Activated CD8-positive, alpha-beta T cell treated with anti-CD3 and anti-CD28 coated beads for 36 hours (primary cell): Measurements from ENCODE around the gene HLA-F. TPM values are rescaled to one million over a fixed set of nuclear protein-coding genes. Genes with fewer than 3 reads are reported as not detected.
A peak's percentile ranks its signal among the peaks of the same experiment; 100 is the strongest.

Source experiments
- ATAC-seq: fragments of 200-7000 bp; cut with Tn5 transposase; one replicate; pipeline ENCODE4 v1.10.0; 2021; ENCODE audit warnings: mild to moderate bottlenecking, moderate library complexity
- CTCF ChIA-PET: fragments of 350-600 bp; sonication (Branson Sonifier 250); formaldehyde crosslinking; loops from one replicate; lab custom pipeline; 2021; ENCODE audit warnings: antibody characterized with exemption; lab: Charles Lee
- POLR2A ChIA-PET: fragments of 350-600 bp; sonication (Branson Sonifier 250); formaldehyde crosslinking; loops from one replicate; lab custom pipeline; 2021; ENCODE audit warnings: antibody characterized with exemption; lab: Charles Lee
- DNase-seq: peaks from one replicate; pipeline ENCODE4 v3.0.0-alpha.2; 2020
- H3K27ac Mint-ChIP-seq: one replicate; pipeline ENCODE4 v1.8.0; 2021; ENCODE audit warnings: mild to moderate bottlenecking, mixed read lengths
- H3K27me3 Mint-ChIP-seq: one replicate; pipeline ENCODE4 v1.8.0; 2021; ENCODE audit warnings: mixed read lengths
- H3K36me3 Mint-ChIP-seq: one replicate; pipeline ENCODE4 v1.8.0; 2021; ENCODE audit warnings: low read depth, mixed read lengths
- H3K4me1 Mint-ChIP-seq: one replicate; pipeline ENCODE4 v1.8.0; 2021; ENCODE audit warnings: low read depth, mixed read lengths
- H3K4me3 Mint-ChIP-seq: one replicate; pipeline ENCODE4 v1.8.0; 2021; ENCODE audit warnings: mild to moderate bottlenecking, moderate library complexity, mixed read lengths
- H3K9me3 Mint-ChIP-seq: one replicate; pipeline ENCODE4 v1.8.0; 2021; ENCODE audit warnings: mixed read lengths
- intact Hi-C: fragments of 100-400 bp; cut with micrococcal nuclease; formaldehyde crosslinking; loops from one replicate; pipeline ENCODE4 v1.10.0; 2022
- total RNA-seq, 2 experiments: library from RNA; stranded (reverse); gene quantifications; one replicate each; pipeline ENCODE4 v1.2.3, GENCODE V29; 2021
- TF ChIP-seq, protein P1 (sequence below): fragments of 200-600 bp; IDR thresholded peaks from one replicate; pipeline ENCODE4 v1.8.0; 2022; ENCODE audit warnings: antibody characterized with exemption, mild to moderate bottlenecking

Gene HLA-F
- total RNA-seq, 2 experiments from 2014 or later, result 172 TPM

DNA sequence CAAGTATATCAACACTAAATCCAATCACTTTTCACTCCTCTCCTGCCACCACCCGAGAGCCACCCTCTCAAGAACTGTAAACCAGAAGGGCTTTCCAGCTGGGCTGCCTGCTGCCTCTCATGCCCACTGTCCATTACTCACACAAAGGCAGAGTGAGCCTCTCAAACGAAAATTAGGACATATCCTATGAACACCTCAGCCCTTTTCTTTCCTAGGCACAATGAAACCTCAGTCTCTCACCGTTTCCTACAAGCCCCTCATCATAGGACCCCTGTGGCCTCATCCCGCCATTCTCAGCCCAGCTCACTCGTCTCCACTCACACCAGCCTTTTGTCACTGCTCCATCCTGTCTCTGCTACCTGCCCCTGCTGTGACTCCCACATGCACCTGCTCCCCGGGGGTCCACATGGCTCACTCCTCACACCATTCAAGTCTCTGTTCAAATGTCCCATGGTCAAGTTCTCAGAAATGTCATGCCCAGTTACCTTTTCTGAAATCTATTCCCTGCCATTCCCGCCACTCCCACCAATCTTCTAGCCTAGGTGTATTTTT lies 7.4 kb downstream of the HLA-F start:
- DNase-seq (no peak), ATAC-seq (no peak)
- no peaks in the 10 kb centered on the region for H3K9me3 Mint-ChIP-seq
- no peak overlapping the region for H3K4me3 Mint-ChIP-seq
- ChIA-PET POLR2A (no interaction called here), CTCF (interaction anchor here (0.7 to 4.4 kb wide), 3 partner anchors 22 to 28 kb away, joined by 3 to 17 read pairs (median 3); no protein-coding TSS in a partner anchor)
- H3K27ac Mint-ChIP-seq, result no peak overlapping the region
- H3K36me3 Mint-ChIP-seq, result peaks cover 27% of the 10 kb centered on the region
- intact Hi-C loops, result no loop called here
- H3K27me3 Mint-ChIP-seq, result no peaks in the 10 kb centered on the region
- peaks cover 64% of the 10 kb centered on the region for H3K4me1 Mint-ChIP-seq
- TF ChIP-seq, protein P1, sequence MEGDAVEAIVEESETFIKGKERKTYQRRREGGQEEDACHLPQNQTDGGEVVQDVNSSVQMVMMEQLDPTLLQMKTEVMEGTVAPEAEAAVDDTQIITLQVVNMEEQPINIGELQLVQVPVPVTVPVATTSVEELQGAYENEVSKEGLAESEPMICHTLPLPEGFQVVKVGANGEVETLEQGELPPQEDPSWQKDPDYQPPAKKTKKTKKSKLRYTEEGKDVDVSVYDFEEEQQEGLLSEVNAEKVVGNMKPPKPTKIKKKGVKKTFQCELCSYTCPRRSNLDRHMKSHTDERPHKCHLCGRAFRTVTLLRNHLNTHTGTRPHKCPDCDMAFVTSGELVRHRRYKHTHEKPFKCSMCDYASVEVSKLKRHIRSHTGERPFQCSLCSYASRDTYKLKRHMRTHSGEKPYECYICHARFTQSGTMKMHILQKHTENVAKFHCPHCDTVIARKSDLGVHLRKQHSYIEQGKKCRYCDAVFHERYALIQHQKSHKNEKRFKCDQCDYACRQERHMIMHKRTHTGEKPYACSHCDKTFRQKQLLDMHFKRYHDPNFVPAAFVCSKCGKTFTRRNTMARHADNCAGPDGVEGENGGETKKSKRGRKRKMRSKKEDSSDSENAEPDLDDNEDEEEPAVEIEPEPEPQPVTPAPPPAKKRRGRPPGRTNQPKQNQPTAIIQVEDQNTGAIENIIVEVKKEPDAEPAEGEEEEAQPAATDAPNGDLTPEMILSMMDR, result no peak

DNA sequence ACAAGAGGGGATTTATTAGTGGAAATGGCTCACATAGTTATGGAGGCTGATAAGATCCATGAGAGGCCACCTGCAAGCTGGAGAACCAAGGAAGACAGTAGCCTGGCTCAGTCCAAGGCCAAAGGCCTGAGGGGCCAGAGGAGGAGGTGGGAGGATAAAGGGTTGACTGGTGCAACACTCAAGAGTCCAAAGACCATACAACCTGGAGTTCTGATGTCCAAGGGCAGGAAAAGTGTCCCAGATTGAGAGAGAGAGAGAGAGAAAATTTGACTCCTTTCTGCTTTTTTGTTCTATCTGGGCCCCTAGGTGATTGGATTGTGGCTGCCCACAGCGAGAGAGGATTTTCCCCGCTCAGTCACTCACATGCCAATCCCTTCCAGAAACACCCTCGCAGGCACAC lies 8.0 kb downstream of the HLA-F start:
- Mint-ChIP-seq H3K4me3 (no peak overlapping the region), H3K27me3 (no peaks in the 10 kb centered on the region), H3K27ac (no peak overlapping the region), H3K4me1 (peaks cover 58% of the 10 kb centered on the region), H3K9me3 (no peaks in the 10 kb centered on the region), H3K36me3 (peaks cover 21% of the 10 kb centered on the region)
- intact Hi-C loops, result no loop called here
- ATAC-seq (no peak), DNase-seq (no peak)
- TF ChIP-seq, protein P1, result no peak
- ChIA-PET CTCF (interaction anchor here (1.3 to 4.4 kb wide), 2 partner anchors 22 to 28 kb away, joined by 3 to 17 read pairs; no protein-coding TSS in a partner anchor), POLR2A (interaction anchor here (1.2 kb wide), 1 partner anchor 77 kb away, joined by 3 read pairs; no protein-coding TSS in a partner anchor)

DNA sequence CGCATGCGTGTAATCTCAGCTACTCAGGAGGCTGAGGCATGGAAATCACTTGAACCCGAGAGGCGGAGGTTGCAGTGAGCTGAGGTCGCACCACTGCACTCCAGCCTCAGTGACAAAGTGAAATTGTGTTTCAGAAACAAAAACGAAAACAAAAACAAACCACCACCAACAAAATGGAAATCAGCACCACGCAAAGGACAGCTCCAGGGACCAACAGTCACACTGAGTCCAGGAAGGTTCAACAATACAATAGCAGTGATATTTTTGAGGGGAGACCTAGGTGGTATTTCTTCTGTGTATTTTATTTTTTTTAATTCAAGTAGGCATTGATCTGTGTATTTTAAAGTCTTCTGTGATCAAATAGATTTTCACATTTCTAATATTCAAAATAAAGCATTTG lies 9.8 kb downstream of the HLA-F start:
- H3K4me3 Mint-ChIP-seq, result no peak overlapping the region
- H3K27me3 Mint-ChIP-seq, result no peaks in the 10 kb centered on the region
- no peak overlapping the region for H3K27ac Mint-ChIP-seq
- DNase-seq, result no peak
- intact Hi-C loops, result no loop called here
- no peak for ATAC-seq
- no peaks in the 10 kb centered on the region for H3K9me3 Mint-ChIP-seq
- peaks cover 41% of the 10 kb centered on the region for H3K4me1 Mint-ChIP-seq
- TF ChIP-seq, protein P1, result no peak
- ChIA-PET CTCF (interaction anchor here (0.6 to 4.4 kb wide), 8 partner anchors 16 to 415 kb away, joined by 3 to 17 read pairs (median 4); no protein-coding TSS in a partner anchor), POLR2A (interaction anchor here (0.9 to 1.7 kb wide), 3 partner anchors 8 to 21 kb away, joined by 3 to 7 read pairs (median 7); no protein-coding TSS in a partner anchor)
- peaks cover 4% of the 10 kb centered on the region for H3K36me3 Mint-ChIP-seq

DNA sequence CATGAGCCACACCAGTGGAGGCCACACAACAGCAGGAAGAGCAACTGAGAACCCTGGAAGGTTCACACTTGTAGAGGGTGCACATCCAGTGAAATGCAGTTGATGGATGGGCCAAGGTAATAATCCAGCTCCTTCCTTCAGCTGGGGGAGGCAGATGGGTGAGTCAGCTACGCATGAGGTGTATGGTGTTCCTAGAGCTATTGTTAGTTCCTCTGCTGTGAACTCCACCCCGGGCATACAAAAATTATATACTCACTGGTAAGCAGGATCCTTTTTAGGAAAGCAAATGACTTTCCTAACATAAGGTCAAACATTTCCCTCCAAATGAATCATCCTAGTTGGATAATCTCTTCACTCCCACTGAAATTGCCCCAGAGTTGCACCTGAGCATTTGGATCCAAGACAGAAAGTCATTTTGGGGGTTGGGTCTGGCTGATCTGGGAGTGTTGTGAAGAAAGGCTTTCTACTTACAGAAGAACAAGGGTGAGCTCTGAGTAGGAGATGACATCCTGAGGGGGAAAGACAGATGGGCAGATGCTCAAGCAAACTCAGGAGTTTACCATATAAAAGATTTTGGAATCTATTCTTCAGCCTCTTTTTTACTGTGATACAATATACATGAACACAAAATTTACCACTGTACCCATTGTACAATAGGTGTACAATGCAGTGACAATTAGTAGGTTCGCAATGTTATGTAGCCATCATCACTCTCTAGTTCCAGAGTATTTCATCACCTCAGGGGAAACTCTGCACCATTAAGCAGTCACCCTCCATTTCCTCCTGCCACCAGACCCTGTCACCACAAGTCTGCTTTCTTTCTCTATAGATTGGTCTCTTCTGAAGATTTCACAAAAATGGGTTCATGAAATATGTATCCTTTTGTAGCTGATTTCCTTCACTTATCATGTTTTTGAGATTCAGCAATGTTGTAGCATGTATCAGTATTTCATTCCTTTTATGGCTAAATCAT lies 11.1 kb downstream of the HLA-F start:
- no peaks in the 10 kb centered on the region for H3K27me3 Mint-ChIP-seq
- H3K36me3 Mint-ChIP-seq, result no peaks in the 10 kb centered on the region
- ChIA-PET POLR2A (interaction anchor here (0.6 to 1.6 kb wide), 4 partner anchors 9 to 25 kb away, joined by 3 to 7 read pairs (median 4); no protein-coding TSS in a partner anchor), CTCF (interaction anchor here (0.8 to 4.4 kb wide), 9 partner anchors 15 to 102 kb away, joined by 3 to 17 read pairs (median 4); no protein-coding TSS in a partner anchor)
- ATAC-seq, result peak; percentile 68
- H3K9me3 Mint-ChIP-seq, result no peaks in the 10 kb centered on the region
- DNase-seq, result no peak
- H3K4me3 Mint-ChIP-seq, result no peak overlapping the region
- H3K27ac Mint-ChIP-seq, result peak overlapping the region; percentile 55
- H3K4me1 Mint-ChIP-seq, result peaks cover 30% of the 10 kb centered on the region
- TF ChIP-seq, protein P1, result no peak
- intact Hi-C loops, result loop anchor here (5.0 kb wide), 1 partner anchor 98 kb away; no protein-coding TSS in a partner anchor
